K562 (cell line): ENCODE data around the gene SIRT7. TPM values are rescaled to one million over a fixed set of nuclear protein-coding genes. Genes with fewer than 3 reads are reported as not detected.

ENCODE experiments used
- FOXA3 ChIP-seq, 2 experiments: fragments of 450-650 bp in 1 of 2; sonication (generic) in 1 of 2; formaldehyde crosslinking; IDR thresholded peaks in 1 of 2; conservative IDR thresholded peaks in 1 of 2; 2 replicates each; pipeline versions ENCODE4 v1.4.0 to v1.8.0; 2020 to 2022; ENCODE audit warnings: mild to moderate bottlenecking in 2 of 2, missing genetic modification reagents in 1 of 2
- MAZ ChIP-seq, 2 experiments: fragments of 450-650 bp in 1 of 2; sonication (generic) in 1 of 2; formaldehyde crosslinking; IDR thresholded peaks in 1 of 2; conservative IDR thresholded peaks in 1 of 2; 2 replicates each; pipeline versions ENCODE4 v1.4.0 to v1.5.0; 2020; ENCODE audit warnings: mild to moderate bottlenecking in 1 of 2, missing genetic modification reagents in 1 of 2
- MCM3 ChIP-seq: fragments of 450-650 bp; IDR thresholded peaks from 2 replicates; pipeline ENCODE4 v1.6.1; 2016
- NFATC3 ChIP-seq: fragments of 450-650 bp; IDR thresholded peaks from 2 replicates; pipeline ENCODE4 v1.6.1; 2017; ENCODE audit warnings: mild to moderate bottlenecking
- NFYB ChIP-seq: IDR thresholded peaks from 2 replicates; pipeline ENCODE4 v1.6.1; 2011; ENCODE audit warnings: mild to moderate bottlenecking, moderate library complexity; ENCODE audit not compliant: insufficient read length; ENCODE audit errors: extremely low read depth
- POLR2A ChIP-seq: fragments of 450-650 bp; conservative IDR thresholded peaks from 2 replicates; pipeline ENCODE4 v1.6.1; 2016
- POLR2AphosphoS5 ChIP-seq: IDR thresholded peaks from 2 replicates; pipeline ENCODE4 v1.6.1; 2011; ENCODE audit warnings: mild to moderate bottlenecking, low read depth, low read length, moderate library complexity; ENCODE audit not compliant: control insufficient read depth, insufficient read depth
- POLR2G ChIP-seq: fragments of 200-400 bp; formaldehyde crosslinking; IDR thresholded peaks from 2 replicates; pipeline ENCODE4 v1.6.1; 2017; ENCODE audit warnings: low read depth, mild to moderate bottlenecking, antibody characterized with exemption, low read length, moderate library complexity
- POLR3G ChIP-seq: IDR thresholded peaks from 2 replicates; pipeline ENCODE4 v1.6.1; 2011; ENCODE audit not compliant: insufficient read length, insufficient replicate concordance; ENCODE audit errors: extremely low read depth
- RBBP5 ChIP-seq: fragments of 200-600 bp; sonication (generic); IDR thresholded peaks from 2 replicates; pipeline ENCODE4 v1.6.1; 2012; ENCODE audit warnings: borderline replicate concordance, mild to moderate bottlenecking, low read length, control low read depth, inconsistent platforms; ENCODE audit not compliant: insufficient read depth, poor library complexity, severe bottlenecking
- RBFOX2 ChIP-seq: fragments of 200-400 bp; formaldehyde crosslinking; IDR thresholded peaks from 2 replicates; pipeline ENCODE4 v1.6.1; 2017; ENCODE audit warnings: low read depth, mild to moderate bottlenecking, low read length, moderate library complexity
- RHOXF2B ChIP-seq: fragments of 250-450 bp; sonication (Bioruptor Pico); conservative IDR thresholded peaks from 2 replicates; pipeline ENCODE4 v1.5.1; 2021
- SMAD1 ChIP-seq: fragments of 150-350 bp; IDR thresholded peaks from 2 replicates; pipeline ENCODE4 v1.6.1; 2014; ENCODE audit warnings: low read length, low read depth; ENCODE audit not compliant: partially characterized antibody
- TAF1 ChIP-seq: IDR thresholded peaks from 2 replicates; pipeline ENCODE4 v1.6.1; 2011; ENCODE audit warnings: mild to moderate bottlenecking, low read length, moderate library complexity; ENCODE audit not compliant: insufficient read depth, control insufficient read depth, severe bottlenecking; ENCODE audit errors: extremely low read depth
- TAL1 ChIP-seq: fragments of 450-650 bp; IDR thresholded peaks from 2 replicates; pipeline ENCODE4 v1.6.1; 2016; ENCODE audit warnings: mild to moderate bottlenecking
- ZFPM2 ChIP-seq: fragments of 250-450 bp; sonication (Bioruptor Pico); IDR thresholded peaks from 2 replicates; pipeline ENCODE4 v1.5.1; 2022; ENCODE audit warnings: mild to moderate bottlenecking
- ZKSCAN3 ChIP-seq: fragments of 250-450 bp; sonication (Bioruptor Pico); IDR thresholded peaks from 2 replicates; pipeline ENCODE4 v1.4.0; 2020
- ZNF311 ChIP-seq: fragments of 250-450 bp; sonication (Bioruptor Pico); IDR thresholded peaks from 2 replicates; pipeline ENCODE4 v1.4.0; 2020; ENCODE audit warnings: mild to moderate bottlenecking, moderate library complexity
- ZNF778 ChIP-seq: fragments of 450-650 bp; formaldehyde crosslinking; IDR thresholded peaks from 2 replicates; pipeline ENCODE4 v1.4.0; 2020; ENCODE audit warnings: mild to moderate bottlenecking, moderate library complexity
- ZNF830 ChIP-seq: fragments of 250-450 bp; sonication (Bioruptor Pico); IDR thresholded peaks from 2 replicates; pipeline ENCODE4 v1.5.0; 2021; ENCODE audit warnings: mild to moderate bottlenecking
- polyA plus RNA-seq, 8 experiments: library from polyadenylated mRNA; depleted of rRNA in 4 of 8; stranded (reverse) in 5 of 8; unstranded in 3 of 8; fragments of >200 nt; fragmentation: Nextera tagmentation in 2 of 8; fragmentation: Illumina TruSeq in 1 of 8; extraction: Ambion mirVana in 2 of 8; extraction: Trizol in 1 of 8; gene quantifications; 2 replicates each; pipeline versions ENCODE4 v1.2.1 to v1.2.3, GENCODE V29; 2011 to 2014; ENCODE audit warnings: inconsistent platforms in 1 of 8, missing spikeins in 1 of 8
- total RNA-seq, 7 experiments: library from RNA; depleted of rRNA in 6 of 7; stranded (reverse); fragments of >200 nt in 6 of 7; fragmentation: Illumina TruSeq in 2 of 7; extraction: Trizol in 2 of 7; gene quantifications; 2 replicates each; pipeline versions ENCODE4 v1.2.1 to v1.2.3, GENCODE V29; 2011 to 2021; ENCODE audit warnings: low replicate concordance in 1 of 7
- TF ChIP-seq, protein P1 (sequence below): sonication (generic); formaldehyde crosslinking; IDR thresholded peaks from 2 replicates; pipeline ENCODE4 v1.8.0; 2022; ENCODE audit warnings: mild to moderate bottlenecking, missing genetic modification reagents
- TF ChIP-seq, protein P2 (sequence below): fragments of 250-450 bp; sonication (Bioruptor Pico); IDR thresholded peaks from 2 replicates; pipeline ENCODE4 v1.4.0; 2020; ENCODE audit warnings: mild to moderate bottlenecking, moderate library complexity, borderline replicate concordance

SIRT7 gene
- total and polyA plus RNA-seq, 9 of the 15 experiments (the other 6 are each of a cell fraction or from before 2014, with no cell fraction given), result 1.6 to 54.8 (median 20.3) TPM

DNA sequence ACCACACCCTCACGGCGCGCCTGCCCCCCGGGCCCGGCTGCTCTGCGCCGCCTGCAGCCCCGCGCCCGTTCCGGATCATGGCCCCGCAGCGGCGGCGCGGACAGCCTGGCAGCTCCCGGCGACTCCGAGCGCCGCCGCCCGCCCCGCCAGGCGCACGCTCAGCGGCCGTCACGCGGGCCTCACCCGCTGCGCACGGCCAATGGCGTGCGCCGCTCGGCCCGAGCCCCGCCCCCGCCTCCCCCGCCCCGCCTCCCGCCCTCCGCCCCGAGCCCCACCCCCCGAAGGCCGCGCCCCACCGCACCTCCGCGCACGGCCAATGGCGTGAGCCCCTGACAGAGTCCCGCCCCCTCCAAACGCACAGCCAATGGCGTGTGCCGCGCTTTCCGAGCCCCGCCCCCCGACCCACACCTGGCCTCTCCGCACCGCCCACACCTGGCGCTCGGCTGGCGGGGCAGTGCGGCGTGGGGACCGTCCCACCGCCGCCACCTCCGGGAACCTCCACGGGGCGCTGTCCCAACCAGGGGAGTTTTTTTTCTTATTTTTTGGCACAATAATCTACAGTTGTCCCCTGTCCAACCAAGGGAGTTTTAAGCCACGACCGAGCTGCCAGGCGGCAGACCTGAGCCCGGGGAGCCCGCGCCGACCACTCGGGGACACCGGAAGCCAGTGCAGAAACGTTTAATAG, 6.6 kb downstream of the SIRT7 start, which contains the start of gene PCYT2 (continued):
- TF ChIP-seq POLR2AphosphoS5 (0 out of 2 replicates have a peak, but pooled peaks have one; percentile 31), MCM3 (no peak), ZNF311 (CRISPR knock-in tag) (no peak), RBBP5 (peak; percentile 4), ZNF830 (CRISPR knock-in tag) (no peak), RHOXF2B (CRISPR knock-in tag) (no peak), ZNF778 (CRISPR knock-in tag) (no peak), TAF1 (peak; percentile 27), RBFOX2 (peak; percentile 25; the same call in 1 of the 2 replicates), FOXA3 (CRISPR knock-in tag; conservative IDR thresholded peaks at IDR 0.05 in 1 of 2, IDR thresholded peaks at IDR 0.05 in 1 of 2) (no peak), MAZ (CRISPR knock-in tag; conservative IDR thresholded peaks at IDR 0.05 in 1 of 2, IDR thresholded peaks at IDR 0.05 in 1 of 2) (peak in 1 of 2 experiments; percentile 50; a peak in 1 of 4 replicates), POLR3G (no peak), SMAD1 (no peak), POLR2G (peak; percentile 72), ZFPM2 (CRISPR knock-in tag) (no peak), NFATC3 (no peak), NFYB (peak; percentile 31), TAL1 (no peak), POLR2A (peak; percentile 42; the same call in 1 of the 2 replicates), ZKSCAN3 (CRISPR knock-in tag) (no peak)
- TF ChIP-seq, protein P1, sequence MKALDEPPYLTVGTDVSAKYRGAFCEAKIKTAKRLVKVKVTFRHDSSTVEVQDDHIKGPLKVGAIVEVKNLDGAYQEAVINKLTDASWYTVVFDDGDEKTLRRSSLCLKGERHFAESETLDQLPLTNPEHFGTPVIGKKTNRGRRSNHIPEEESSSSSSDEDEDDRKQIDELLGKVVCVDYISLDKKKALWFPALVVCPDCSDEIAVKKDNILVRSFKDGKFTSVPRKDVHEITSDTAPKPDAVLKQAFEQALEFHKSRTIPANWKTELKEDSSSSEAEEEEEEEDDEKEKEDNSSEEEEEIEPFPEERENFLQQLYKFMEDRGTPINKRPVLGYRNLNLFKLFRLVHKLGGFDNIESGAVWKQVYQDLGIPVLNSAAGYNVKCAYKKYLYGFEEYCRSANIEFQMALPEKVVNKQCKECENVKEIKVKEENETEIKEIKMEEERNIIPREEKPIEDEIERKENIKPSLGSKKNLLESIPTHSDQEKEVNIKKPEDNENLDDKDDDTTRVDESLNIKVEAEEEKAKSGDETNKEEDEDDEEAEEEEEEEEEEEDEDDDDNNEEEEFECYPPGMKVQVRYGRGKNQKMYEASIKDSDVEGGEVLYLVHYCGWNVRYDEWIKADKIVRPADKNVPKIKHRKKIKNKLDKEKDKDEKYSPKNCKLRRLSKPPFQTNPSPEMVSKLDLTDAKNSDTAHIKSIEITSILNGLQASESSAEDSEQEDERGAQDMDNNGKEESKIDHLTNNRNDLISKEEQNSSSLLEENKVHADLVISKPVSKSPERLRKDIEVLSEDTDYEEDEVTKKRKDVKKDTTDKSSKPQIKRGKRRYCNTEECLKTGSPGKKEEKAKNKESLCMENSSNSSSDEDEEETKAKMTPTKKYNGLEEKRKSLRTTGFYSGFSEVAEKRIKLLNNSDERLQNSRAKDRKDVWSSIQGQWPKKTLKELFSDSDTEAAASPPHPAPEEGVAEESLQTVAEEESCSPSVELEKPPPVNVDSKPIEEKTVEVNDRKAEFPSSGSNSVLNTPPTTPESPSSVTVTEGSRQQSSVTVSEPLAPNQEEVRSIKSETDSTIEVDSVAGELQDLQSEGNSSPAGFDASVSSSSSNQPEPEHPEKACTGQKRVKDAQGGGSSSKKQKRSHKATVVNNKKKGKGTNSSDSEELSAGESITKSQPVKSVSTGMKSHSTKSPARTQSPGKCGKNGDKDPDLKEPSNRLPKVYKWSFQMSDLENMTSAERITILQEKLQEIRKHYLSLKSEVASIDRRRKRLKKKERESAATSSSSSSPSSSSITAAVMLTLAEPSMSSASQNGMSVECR (CRISPR knock-in tag), result 0 out of 2 replicates have a peak, but pooled peaks have one; percentile 35
- TF ChIP-seq, protein P2, sequence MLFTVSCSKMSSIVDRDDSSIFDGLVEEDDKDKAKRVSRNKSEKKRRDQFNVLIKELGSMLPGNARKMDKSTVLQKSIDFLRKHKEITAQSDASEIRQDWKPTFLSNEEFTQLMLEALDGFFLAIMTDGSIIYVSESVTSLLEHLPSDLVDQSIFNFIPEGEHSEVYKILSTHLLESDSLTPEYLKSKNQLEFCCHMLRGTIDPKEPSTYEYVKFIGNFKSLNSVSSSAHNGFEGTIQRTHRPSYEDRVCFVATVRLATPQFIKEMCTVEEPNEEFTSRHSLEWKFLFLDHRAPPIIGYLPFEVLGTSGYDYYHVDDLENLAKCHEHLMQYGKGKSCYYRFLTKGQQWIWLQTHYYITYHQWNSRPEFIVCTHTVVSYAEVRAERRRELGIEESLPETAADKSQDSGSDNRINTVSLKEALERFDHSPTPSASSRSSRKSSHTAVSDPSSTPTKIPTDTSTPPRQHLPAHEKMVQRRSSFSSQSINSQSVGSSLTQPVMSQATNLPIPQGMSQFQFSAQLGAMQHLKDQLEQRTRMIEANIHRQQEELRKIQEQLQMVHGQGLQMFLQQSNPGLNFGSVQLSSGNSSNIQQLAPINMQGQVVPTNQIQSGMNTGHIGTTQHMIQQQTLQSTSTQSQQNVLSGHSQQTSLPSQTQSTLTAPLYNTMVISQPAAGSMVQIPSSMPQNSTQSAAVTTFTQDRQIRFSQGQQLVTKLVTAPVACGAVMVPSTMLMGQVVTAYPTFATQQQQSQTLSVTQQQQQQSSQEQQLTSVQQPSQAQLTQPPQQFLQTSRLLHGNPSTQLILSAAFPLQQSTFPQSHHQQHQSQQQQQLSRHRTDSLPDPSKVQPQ (CRISPR knock-in tag), result no peak
